HEK293 (cell line): ENCODE results near the gene ARID5A.

Source experiments
- CTCF ChIA-PET: fragments of 350-600 bp; formaldehyde crosslinking; extraction: SDS; loops from one replicate; lab custom pipeline; 2021; ENCODE audit warnings: antibody characterized with exemption; lab: Yijun Ruan, JAX
- POLR2A ChIA-PET: fragments of 300-600 bp; formaldehyde crosslinking; extraction: SDS; loops from one replicate; lab custom pipeline; 2020; ENCODE audit warnings: antibody characterized with exemption, inconsistent platforms; lab: Yijun Ruan, JAX
- H3K27ac ChIP-seq: fragments of 200-500 bp; sonication (Bioruptor generic); 2 replicates; pipeline ENCODE4 v1.5.1; 2014; ENCODE audit warnings: low read depth, low read length, control low read depth, inconsistent platforms; ENCODE audit errors: extremely low read depth
- H3K36me3 ChIP-seq, 2 experiments: fragments of 200-500 bp in 1 of 2; sonication (Bioruptor generic) in 1 of 2; 1 replicate in 1 of 2; 2 replicates in 1 of 2; pipeline ENCODE4 v1.5.1; 2014 to 2017; ENCODE audit warnings: inconsistent platforms in 2 of 2, low read length in 2 of 2; ENCODE audit not compliant: control insufficient read depth in 2 of 2, insufficient read depth in 1 of 2
- H3K4me1 ChIP-seq: fragments of 200-500 bp; sonication (Bioruptor generic); 2 replicates; pipeline ENCODE4 v1.5.1; 2014; ENCODE audit warnings: mild to moderate bottlenecking, low read length, inconsistent platforms; ENCODE audit not compliant: control insufficient read depth, insufficient read depth
- H3K4me3 ChIP-seq: 2 replicates; pipeline ENCODE4 v1.5.1; 2011; ENCODE audit warnings: low read depth, mild to moderate bottlenecking, control low read depth, low read length, moderate library complexity
- H3K9me3 ChIP-seq: fragments of 200-500 bp; sonication (Bioruptor generic); 2 replicates; pipeline ENCODE4 v1.5.1; 2014; ENCODE audit warnings: low read depth, low read length, inconsistent platforms; ENCODE audit not compliant: control insufficient read depth, insufficient read depth
- HOXC10 ChIP-seq: sonication (generic); formaldehyde crosslinking; IDR thresholded peaks from 2 replicates; pipeline ENCODE4 v1.8.1; 2023; ENCODE audit warnings: mild to moderate bottlenecking, missing genetic modification reagents
- HOXD13 ChIP-seq: sonication (generic); formaldehyde crosslinking; IDR thresholded peaks from 2 replicates; pipeline ENCODE4 v1.8.0; 2022; ENCODE audit warnings: missing genetic modification reagents, borderline replicate concordance
- PRDM1 ChIP-seq: fragments of 450-650 bp; formaldehyde crosslinking; IDR thresholded peaks from 2 replicates; pipeline ENCODE4; 2016; ENCODE audit warnings: missing biosample characterization, missing genetic modification characterization
- SCRT1 ChIP-seq: fragments of 450-650 bp; formaldehyde crosslinking; IDR thresholded peaks from 2 replicates; pipeline ENCODE4 v1.5.1; 2016; ENCODE audit warnings: missing biosample characterization, missing genetic modification characterization, borderline replicate concordance
- SETDB1 ChIP-seq: IDR thresholded peaks from one replicate; pipeline ENCODE4 v1.6.1; 2017; ENCODE audit warnings: mild to moderate bottlenecking, low read length, moderate library complexity, mixed read lengths; ENCODE audit not compliant: insufficient read length
- SP2 ChIP-seq: fragments of 450-650 bp; formaldehyde crosslinking; IDR thresholded peaks from 2 replicates; pipeline ENCODE4 v1.5.1; 2016; ENCODE audit warnings: missing biosample characterization, missing genetic modification characterization
- ZFP37 ChIP-seq: fragments of 450-650 bp; formaldehyde crosslinking; IDR thresholded peaks from 2 replicates; pipeline ENCODE4 v1.5.1; 2016; ENCODE audit warnings: missing biosample characterization, missing genetic modification characterization
- ZNF138 ChIP-seq: fragments of 450-650 bp; formaldehyde crosslinking; IDR thresholded peaks from 2 replicates; pipeline ENCODE4 v1.5.1; 2016; ENCODE audit warnings: missing biosample characterization, missing genetic modification characterization, borderline replicate concordance
- ZNF341 ChIP-seq: fragments of 450-650 bp; formaldehyde crosslinking; IDR thresholded peaks from 2 replicates; pipeline ENCODE4; 2016; ENCODE audit warnings: low read depth, missing biosample characterization, missing genetic modification characterization
- ZNF560 ChIP-seq: fragments of 450-650 bp; formaldehyde crosslinking; IDR thresholded peaks from 2 replicates; pipeline ENCODE4 v1.5.1; 2017; ENCODE audit warnings: missing biosample characterization, missing genetic modification characterization, borderline replicate concordance
- ZNF707 ChIP-seq: fragments of 450-650 bp; formaldehyde crosslinking; IDR thresholded peaks from 2 replicates; pipeline ENCODE4 v1.5.1; 2016; ENCODE audit warnings: missing biosample characterization, missing genetic modification characterization
- TF ChIP-seq, protein P1 (sequence below): fragments of 450-650 bp; formaldehyde crosslinking; IDR thresholded peaks from 2 replicates; pipeline ENCODE4 v1.5.1; 2017; ENCODE audit warnings: missing biosample characterization, missing genetic modification characterization
- TF ChIP-seq, protein P2 (sequence below): fragments of 450-650 bp; formaldehyde crosslinking; IDR thresholded peaks from 2 replicates; pipeline ENCODE4 v1.5.1; 2016; ENCODE audit warnings: missing biosample characterization, missing genetic modification characterization
- TF ChIP-seq, protein P3 (sequence below): IDR thresholded peaks from 2 replicates; pipeline ENCODE4 v1.6.1; 2011; ENCODE audit warnings: mild to moderate bottlenecking, low read depth, low read length, borderline replicate concordance
- TF ChIP-seq, protein P4 (sequence below): fragments of 450-650 bp; formaldehyde crosslinking; IDR thresholded peaks from 2 replicates; pipeline ENCODE4 v1.5.1; 2016; ENCODE audit warnings: missing biosample characterization, missing genetic modification characterization
- TF ChIP-seq, protein P5 (sequence below): fragments of 450-650 bp; formaldehyde crosslinking; IDR thresholded peaks from 2 replicates; pipeline ENCODE4 v1.5.1; 2016; ENCODE audit warnings: missing biosample characterization, missing genetic modification characterization

Gene ARID5A

DNA sequence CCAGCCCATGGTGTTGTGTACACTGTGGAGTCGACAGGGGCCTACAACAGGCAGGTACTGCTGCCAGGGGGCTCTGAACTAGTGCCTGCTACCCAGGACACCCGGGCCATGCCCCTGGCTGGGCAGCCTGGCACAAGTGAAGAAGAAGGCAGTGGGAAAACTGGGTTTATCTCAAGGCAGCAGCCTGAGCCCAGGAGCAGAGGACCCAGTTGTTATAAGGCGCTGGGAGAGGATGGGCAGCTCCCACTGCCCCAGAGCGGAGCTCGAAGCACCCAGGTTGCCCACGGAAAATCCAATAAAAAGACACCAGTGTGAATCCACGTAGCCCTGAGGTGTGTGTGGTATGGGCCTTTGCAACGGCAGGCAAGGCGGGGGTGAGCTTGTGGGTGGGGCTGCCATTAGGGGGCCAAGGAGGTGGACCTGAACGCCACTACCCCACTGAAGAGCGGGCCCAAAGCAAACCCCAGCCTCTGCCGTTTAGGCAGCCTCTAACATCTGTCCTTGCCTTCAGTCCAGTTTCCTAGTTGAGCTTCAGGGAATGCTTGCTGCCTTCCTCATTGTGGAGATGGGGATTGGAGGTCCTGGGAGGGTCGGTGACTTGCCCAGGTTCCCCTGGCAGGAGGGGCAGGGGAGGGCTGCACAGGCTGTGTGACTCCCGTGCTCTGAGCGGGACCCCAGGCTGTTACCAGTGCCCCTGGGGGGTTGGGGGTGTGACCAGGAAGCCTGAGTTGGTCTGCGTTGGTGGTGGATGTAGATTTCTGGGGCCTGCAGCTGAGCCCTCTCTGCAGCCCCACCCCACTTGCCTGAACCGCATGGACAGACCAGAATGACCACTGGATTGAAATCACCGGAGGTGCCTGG, 16.0 kb downstream of the ARID5A start:
- H3K4me3 ChIP-seq, result no peak overlapping the region
- TF ChIP-seq ZNF138 (tag by site-specific recombination) (no peak), ZNF341 (tag by site-specific recombination) (no peak), HOXC10 (CRISPR knock-in tag) (no peak), SP2 (tag by site-specific recombination) (no peak), PRDM1 (tag by site-specific recombination) (no peak), HOXD13 (CRISPR knock-in tag) (no peak), ZNF560 (tag by site-specific recombination) (no peak), ZFP37 (tag by site-specific recombination) (no peak), SETDB1 (no peak), ZNF707 (tag by site-specific recombination) (no peak), SCRT1 (no peak)
- TF ChIP-seq, protein P1, sequence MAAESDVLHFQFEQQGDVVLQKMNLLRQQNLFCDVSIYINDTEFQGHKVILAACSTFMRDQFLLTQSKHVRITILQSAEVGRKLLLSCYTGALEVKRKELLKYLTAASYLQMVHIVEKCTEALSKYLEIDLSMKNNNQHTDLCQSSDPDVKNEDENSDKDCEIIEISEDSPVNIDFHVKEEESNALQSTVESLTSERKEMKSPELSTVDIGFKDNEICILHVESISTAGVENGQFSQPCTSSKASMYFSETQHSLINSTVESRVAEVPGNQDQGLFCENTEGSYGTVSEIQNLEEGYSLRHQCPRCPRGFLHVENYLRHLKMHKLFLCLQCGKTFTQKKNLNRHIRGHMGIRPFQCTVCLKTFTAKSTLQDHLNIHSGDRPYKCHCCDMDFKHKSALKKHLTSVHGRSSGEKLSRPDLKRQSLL (tag by site-specific recombination), result no peak
- TF ChIP-seq, protein P2, sequence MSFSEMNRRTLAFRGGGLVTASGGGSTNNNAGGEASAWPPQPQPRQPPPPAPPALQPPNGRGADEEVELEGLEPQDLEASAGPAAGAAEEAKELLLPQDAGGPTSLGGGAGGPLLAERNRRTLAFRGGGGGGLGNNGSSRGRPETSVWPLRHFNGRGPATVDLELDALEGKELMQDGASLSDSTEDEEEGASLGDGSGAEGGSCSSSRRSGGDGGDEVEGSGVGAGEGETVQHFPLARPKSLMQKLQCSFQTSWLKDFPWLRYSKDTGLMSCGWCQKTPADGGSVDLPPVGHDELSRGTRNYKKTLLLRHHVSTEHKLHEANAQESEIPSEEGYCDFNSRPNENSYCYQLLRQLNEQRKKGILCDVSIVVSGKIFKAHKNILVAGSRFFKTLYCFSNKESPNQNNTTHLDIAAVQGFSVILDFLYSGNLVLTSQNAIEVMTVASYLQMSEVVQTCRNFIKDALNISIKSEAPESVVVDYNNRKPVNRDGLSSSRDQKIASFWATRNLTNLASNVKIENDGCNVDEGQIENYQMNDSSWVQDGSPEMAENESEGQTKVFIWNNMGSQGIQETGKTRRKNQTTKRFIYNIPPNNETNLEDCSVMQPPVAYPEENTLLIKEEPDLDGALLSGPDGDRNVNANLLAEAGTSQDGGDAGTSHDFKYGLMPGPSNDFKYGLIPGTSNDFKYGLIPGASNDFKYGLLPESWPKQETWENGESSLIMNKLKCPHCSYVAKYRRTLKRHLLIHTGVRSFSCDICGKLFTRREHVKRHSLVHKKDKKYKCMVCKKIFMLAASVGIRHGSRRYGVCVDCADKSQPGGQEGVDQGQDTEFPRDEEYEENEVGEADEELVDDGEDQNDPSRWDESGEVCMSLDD (tag by site-specific recombination), result no peak
- TF ChIP-seq, protein P3, sequence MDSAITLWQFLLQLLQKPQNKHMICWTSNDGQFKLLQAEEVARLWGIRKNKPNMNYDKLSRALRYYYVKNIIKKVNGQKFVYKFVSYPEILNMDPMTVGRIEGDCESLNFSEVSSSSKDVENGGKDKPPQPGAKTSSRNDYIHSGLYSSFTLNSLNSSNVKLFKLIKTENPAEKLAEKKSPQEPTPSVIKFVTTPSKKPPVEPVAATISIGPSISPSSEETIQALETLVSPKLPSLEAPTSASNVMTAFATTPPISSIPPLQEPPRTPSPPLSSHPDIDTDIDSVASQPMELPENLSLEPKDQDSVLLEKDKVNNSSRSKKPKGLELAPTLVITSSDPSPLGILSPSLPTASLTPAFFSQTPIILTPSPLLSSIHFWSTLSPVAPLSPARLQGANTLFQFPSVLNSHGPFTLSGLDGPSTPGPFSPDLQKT, result no peak
- TF ChIP-seq, protein P4, sequence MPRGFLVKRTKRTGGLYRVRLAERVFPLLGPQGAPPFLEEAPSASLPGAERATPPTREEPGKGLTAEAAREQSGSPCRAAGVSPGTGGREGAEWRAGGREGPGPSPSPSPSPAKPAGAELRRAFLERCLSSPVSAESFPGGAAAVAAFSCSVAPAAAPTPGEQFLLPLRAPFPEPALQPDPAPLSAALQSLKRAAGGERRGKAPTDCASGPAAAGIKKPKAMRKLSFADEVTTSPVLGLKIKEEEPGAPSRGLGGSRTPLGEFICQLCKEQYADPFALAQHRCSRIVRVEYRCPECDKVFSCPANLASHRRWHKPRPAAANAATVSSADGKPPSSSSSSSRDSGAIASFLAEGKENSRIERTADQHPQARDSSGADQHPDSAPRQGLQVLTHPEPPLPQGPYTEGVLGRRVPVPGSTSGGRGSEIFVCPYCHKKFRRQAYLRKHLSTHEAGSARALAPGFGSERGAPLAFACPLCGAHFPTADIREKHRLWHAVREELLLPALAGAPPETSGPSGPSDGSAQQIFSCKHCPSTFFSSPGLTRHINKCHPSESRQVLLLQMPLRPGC (tag by site-specific recombination), result no peak
- TF ChIP-seq, protein P5, sequence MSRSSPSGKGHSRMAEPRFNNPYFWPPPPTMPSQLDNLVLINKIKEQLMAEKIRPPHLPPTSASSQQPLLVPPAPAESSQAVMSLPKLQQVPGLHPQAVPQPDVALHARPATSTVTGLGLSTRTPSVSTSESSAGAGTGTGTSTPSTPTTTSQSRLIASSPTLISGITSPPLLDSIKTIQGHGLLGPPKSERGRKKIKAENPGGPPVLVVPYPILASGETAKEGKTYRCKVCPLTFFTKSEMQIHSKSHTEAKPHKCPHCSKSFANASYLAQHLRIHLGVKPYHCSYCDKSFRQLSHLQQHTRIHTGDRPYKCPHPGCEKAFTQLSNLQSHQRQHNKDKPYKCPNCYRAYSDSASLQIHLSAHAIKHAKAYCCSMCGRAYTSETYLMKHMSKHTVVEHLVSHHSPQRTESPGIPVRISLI, result no peak
- POLR2A ChIA-PET, result no interaction called here
- H3K4me1 ChIP-seq, result no peaks in the 10 kb centered on the region
- H3K9me3 ChIP-seq, result no peaks in the 10 kb centered on the region
- peaks cover 0 to 43% of the 10 kb centered on the region in 2 experiments; a peak in 1 of 3 replicates for H3K36me3 ChIP-seq
- CTCF ChIA-PET, result interaction anchor here (0.9 to 1.9 kb wide), 2 partner anchors 42 to 145 kb away, joined by 6 read pairs; no protein-coding TSS in a partner anchor
- no peak overlapping the region for H3K27ac ChIP-seq
